Measurements from ENCODE around the gene BARHL1.

Gene BARHL1

GRCh38 chr9:132551556-132551955, 30.9 kb upstream of the BARHL1 start:
- Mint-ChIP-seq H3K36me3 (ENCODE audit: low read depth) (no peaks in the 10 kb centered on the region), H3K9me3 (peaks cover 2% of the 10 kb centered on the region), H3K27ac (no peak overlapping the region), H3K4me3 (no peak overlapping the region), H3K27me3 (ENCODE audit: low read depth) (peaks cover 28% of the 10 kb centered on the region), H3K4me1 (peaks cover 30% of the 10 kb centered on the region)
- no peak for TF ChIP-seq CTCF (IDR thresholded peaks at IDR 0.05; ENCODE audit: unreplicated experiment in 3 of 3)

GRCh38 chr9:132552041-132552440, 30.4 kb upstream of the BARHL1 start:
- Mint-ChIP-seq H3K9me3 (peaks cover 2% of the 10 kb centered on the region), H3K36me3 (ENCODE audit: low read depth) (no peaks in the 10 kb centered on the region), H3K4me3 (no peak overlapping the region), H3K27ac (no peak overlapping the region), H3K4me1 (peaks cover 30% of the 10 kb centered on the region), H3K27me3 (ENCODE audit: low read depth) (peaks cover 28% of the 10 kb centered on the region)
- TF ChIP-seq CTCF (IDR thresholded peaks at IDR 0.05; ENCODE audit: unreplicated experiment in 3 of 3) = no peak

- H3K27ac Mint-ChIP-seq = no peak overlapping the region
- peaks cover 6% of the 10 kb centered on the region for H3K9me3 Mint-ChIP-seq
- TF ChIP-seq CTCF (IDR thresholded peaks at IDR 0.05; ENCODE audit: unreplicated experiment in 3 of 3) = no peak
- H3K4me1 Mint-ChIP-seq = peaks cover 7% of the 10 kb centered on the region
- no peak overlapping the region for H3K4me3 Mint-ChIP-seq
- H3K27me3 Mint-ChIP-seq (ENCODE audit: low read depth) = peaks cover 36% of the 10 kb centered on the region
- H3K36me3 Mint-ChIP-seq (ENCODE audit: low read depth) = peaks cover 4% of the 10 kb centered on the region
Measured at GRCh38 chr9:132554755-132555154, 27.7 kb upstream of the BARHL1 start.

GRCh38 chr9:132555528-132555927, 26.9 kb upstream of the BARHL1 start:
- peak overlapping the region in 1 of 3 experiments; percentile 16 for H3K27ac Mint-ChIP-seq
- peaks cover 37% of the 10 kb centered on the region for H3K27me3 Mint-ChIP-seq (ENCODE audit: low read depth)
- peaks cover 4% of the 10 kb centered on the region for H3K36me3 Mint-ChIP-seq (ENCODE audit: low read depth)

GRCh38 chr9:132556235-132556634, 26.2 kb upstream of the BARHL1 start:
- Mint-ChIP-seq H3K4me3 (no peak overlapping the region), H3K27me3 (ENCODE audit: low read depth) (peaks cover 44% of the 10 kb centered on the region), H3K36me3 (ENCODE audit: low read depth) (peaks cover 4% of the 10 kb centered on the region), H3K27ac (no peak overlapping the region), H3K9me3 (peaks cover 6% of the 10 kb centered on the region), H3K4me1 (peaks cover 13% of the 10 kb centered on the region)
- no peak for TF ChIP-seq CTCF (IDR thresholded peaks at IDR 0.05; ENCODE audit: unreplicated experiment in 3 of 3)

More at GRCh38 chr9:132555528-132555927, 26.9 kb upstream of the BARHL1 start:
- no peak for TF ChIP-seq CTCF (IDR thresholded peaks at IDR 0.05; ENCODE audit: unreplicated experiment in 3 of 3)
- Mint-ChIP-seq H3K9me3 (peaks cover 6% of the 10 kb centered on the region), H3K4me3 (no peak overlapping the region), H3K4me1 (peaks cover 6% of the 10 kb centered on the region)

- H3K4me1 Mint-ChIP-seq = peaks cover 17% of the 10 kb centered on the region
- peaks cover 49% of the 10 kb centered on the region for H3K27me3 Mint-ChIP-seq (ENCODE audit: low read depth)
- H3K4me3 Mint-ChIP-seq = peak overlapping the region in 1 of 3 experiments; percentile 16
- no peak overlapping the region for H3K27ac Mint-ChIP-seq
- H3K36me3 Mint-ChIP-seq (ENCODE audit: low read depth) = peaks cover 4% of the 10 kb centered on the region
- peaks cover 6% of the 10 kb centered on the region for H3K9me3 Mint-ChIP-seq
- no peak for TF ChIP-seq CTCF (IDR thresholded peaks at IDR 0.05; ENCODE audit: unreplicated experiment in 3 of 3)
Measured at GRCh38 chr9:132556714-132557113, 25.7 kb upstream of the BARHL1 start.
